Dedifferentiated amniotic fluid mesenchymal stem cell (primary cell): ENCODE measurements around the gene CFAP70.
A peak's percentile ranks its signal among the peaks of the same experiment; 100 is the strongest.

Experiments
- DNase-seq: peaks from one replicate; pipeline ENCODE4 v3.0.0-alpha.2; 2016; ENCODE audit errors: extremely low spot score

The CFAP70 gene

GRCh38 chr10:73252445-73253224, 106.0 kb downstream of the CFAP70 start, which contains the start of gene MRPS16:
TSS of gene MRPS16 (minus strand) at chr10:73252644. CDS start at chr10:73252482, 162 bp downstream.
- peak; percentile 96 for DNase-seq

GRCh38 chr10:73251683-73252444, 106.8 kb downstream of the CFAP70 start:
- DNase-seq = no peak

GRCh38 chr10:73248259-73248724, 110.4 kb downstream of the CFAP70 start:
- no peak for DNase-seq

- no peak for DNase-seq
These were observed 111.0 kb downstream of the CFAP70 start for GRCh38 chr10:73247509-73248258.

- peak; percentile 86 for DNase-seq
These were observed 111.8 kb downstream of the CFAP70 start, which contains the start of gene DNAJC9 for GRCh38 chr10:73246646-73247508. TSS of gene DNAJC9 (minus strand) at chr10:73247255. CDS start at chr10:73247189, 66 bp downstream.

DNA sequence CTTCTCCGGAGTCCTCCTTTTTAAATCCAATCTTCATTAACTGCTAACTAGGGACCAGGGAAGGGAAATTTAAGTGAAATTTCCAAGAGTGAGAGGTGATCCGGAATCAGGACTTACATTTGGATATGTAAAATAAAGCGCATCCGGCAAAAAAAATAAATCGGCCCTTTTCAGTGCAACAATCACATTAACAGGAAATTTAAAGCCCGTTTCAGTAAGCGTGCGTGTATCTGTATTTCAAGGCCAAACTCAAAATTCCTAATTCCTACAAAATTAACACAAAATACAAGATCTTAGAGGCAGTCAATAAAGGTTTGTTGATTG, 112.4 kb downstream of the CFAP70 start:
- no peak for DNase-seq

DNA sequence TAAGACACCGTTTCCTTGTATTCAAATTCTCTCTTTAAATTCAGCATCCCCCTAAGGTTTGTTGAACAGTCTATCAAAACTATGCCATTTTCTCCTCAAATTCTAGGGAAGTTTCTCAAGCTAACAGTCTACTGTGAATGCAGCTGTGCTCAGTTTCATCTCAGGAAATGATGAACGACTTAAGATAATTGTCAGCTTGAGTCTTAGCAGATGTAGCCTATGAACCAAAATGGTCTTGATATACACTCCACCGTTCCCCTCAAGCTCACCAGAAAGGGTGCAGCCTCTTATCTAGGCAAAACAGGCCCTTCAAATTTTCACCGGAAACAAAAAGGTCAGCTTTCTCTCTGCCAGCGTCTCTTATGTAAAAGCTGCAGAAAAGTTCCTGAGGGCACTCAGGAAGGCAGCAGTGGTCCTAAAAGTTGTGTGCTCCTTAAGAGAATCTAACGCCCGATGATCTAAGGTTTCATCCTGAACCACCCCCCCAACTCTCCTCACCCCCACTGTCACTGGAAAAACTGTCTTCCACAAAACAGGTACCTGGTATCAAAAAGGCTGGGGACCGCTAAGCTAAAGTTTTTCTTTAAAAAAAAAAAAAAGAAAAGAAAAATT, 113.7 kb downstream of the CFAP70 start:
- no peak for DNase-seq

- DNase-seq = no peak
These were observed 118.8 kb downstream of the CFAP70 start for GRCh38 chr10:73239908-73240307.

- DNase-seq = no peak
These were observed 119.6 kb downstream of the CFAP70 start for GRCh38 chr10:73238990-73239566.

DNA sequence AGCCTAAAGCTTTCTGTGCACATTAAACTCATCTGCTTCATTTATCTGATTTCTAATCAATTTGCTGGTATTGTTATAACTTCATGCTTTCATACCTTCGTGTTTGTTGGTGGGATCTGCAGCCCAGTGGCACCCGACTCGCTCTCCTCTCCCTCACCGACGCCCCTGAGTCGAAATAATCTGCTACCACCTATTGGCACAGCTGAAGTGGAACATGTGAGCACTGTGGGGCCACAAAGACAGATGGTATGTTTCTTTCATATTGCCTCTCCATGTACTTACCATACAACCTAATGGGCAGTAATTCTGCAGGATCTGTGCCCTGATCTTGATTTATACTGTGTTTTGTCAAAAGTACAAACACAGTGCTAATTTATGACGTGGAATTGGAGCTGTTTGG, 124.0 kb downstream of the CFAP70 start:
- DNase-seq = no peak

GRCh38 chr10:73233883-73234282, 124.8 kb downstream of the CFAP70 start:
- DNase-seq = no peak

DNA sequence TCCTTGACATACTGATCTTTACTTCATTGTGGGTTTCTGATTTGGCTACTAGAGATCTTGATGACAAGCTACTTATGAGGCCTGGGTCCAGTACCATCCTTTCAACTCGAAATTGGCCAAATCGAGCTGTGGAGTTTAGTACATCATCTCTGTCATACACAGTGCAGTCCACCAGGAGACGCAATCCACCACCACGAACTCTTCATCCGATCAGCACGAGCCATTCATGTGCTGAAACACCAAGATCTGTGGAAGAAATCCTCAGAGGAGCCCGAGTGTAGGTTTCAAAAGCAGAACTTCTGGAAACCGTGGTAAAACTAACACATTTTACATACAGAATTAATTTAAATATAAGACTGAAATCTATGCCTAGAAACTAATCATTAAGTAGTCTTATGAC, 125.8 kb downstream of the CFAP70 start:
- no peak for DNase-seq

GRCh38 chr10:73229567-73229966, 129.1 kb downstream of the CFAP70 start:
- DNase-seq = no peak

- no peak for DNase-seq
These were observed 130.4 kb downstream of the CFAP70 start for GRCh38 chr10:73228247-73228646.

DNA sequence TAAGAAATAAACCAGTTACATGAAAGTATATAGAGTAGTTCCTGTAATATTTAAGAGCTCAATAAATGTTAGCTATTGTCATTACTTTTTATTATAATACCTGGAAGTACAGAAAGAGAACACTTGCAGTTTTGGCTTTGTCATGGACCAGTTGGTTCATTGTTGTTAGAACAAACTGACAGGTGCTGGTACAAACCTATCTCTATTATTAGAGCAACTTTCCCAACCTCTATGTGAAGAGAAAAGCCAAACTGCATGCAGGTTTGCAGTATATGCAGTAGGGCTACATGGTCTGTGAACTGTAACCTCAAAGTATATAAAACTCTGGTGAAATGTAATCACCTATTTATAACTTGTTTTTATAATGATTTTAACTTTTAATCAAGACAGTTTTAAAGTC, 132.0 kb downstream of the CFAP70 start:
- no peak for DNase-seq

DNA sequence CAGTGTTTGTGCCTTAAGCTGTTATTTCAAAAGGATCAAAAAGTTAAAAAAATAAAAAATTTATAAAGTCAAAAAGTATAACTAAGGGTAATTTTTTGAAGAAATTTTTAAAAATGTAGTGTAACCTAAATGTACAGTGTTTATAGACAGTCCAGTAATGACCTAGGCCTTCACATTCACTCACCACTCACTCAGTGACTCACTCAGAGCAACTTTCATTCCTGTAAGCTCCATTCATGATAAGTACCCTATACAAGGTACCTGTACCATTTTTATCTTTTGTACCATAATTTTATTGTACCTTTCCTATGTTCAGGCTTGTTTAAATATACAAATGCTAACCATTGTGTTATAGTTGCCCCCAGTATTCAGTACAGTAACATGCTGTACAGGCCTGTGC, 133.1 kb downstream of the CFAP70 start:
- DNase-seq = no peak

GRCh38 chr10:73220989-73221388, 137.7 kb downstream of the CFAP70 start:
- no peak for DNase-seq

- DNase-seq = no peak
These were observed 139.3 kb downstream of the CFAP70 start for GRCh38 chr10:73219384-73219783.

DNA sequence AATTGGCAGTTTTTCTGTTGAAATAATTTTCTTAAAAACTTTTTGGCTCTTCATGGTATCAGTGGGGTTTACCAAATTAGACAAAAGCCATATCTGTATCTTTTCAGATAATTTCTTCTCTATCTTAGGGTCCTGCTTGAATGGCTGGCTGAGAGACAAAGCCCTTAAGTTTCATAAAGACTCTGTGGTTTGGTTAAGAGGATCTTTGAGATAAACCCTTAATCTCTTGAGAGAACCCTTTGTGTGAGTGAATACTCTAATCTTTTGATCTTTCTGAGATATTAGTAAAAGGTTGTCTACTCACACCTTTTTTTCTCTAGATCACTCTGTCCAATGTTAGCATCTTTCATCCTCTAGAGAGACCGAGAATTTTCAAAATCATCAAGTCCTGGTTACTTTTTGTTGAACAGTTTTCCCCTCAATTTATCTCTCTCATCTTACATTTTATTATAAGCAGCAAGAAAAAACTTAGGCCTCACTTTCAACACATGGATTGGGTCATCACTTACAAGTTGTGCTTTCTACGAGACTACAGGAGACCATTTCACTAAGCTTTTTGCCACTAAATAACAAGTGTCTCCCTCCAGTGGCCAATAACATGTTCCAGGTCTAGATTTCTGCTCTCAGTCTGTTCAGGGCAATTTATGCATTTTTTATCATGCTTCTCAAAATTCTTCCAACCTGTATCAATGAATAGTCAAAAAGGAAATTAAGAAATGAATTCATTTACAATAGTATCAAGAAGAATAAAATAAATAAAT, 140.1 kb downstream of the CFAP70 start:
- no peak for DNase-seq

DNA sequence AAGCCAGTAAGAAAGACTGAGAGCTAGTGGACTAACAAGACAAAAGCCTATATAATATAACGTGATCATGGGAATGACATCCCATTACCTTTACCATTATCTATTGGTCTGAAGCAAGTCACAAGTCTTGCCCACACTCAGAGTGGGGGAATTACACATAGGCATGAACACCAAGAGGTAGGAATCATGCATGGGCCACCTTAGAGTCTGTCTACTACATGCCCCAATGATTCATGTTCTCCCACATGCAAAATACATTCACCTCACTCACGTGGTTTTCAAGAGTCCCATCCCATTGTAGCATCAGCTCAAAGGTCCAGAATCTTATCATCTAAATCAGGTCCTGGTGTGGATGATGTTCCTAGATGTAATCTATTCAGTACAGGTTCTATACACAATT, 141.0 kb downstream of the CFAP70 start:
- DNase-seq = no peak
